B cell (primary cell): Measurements from ENCODE around the gene TPGS2. TPM values are rescaled to one million over a fixed set of nuclear protein-coding genes. Genes with fewer than 3 reads are reported as not detected.

Source experiments
- ATAC-seq: fragments of 200-7000 bp; cut with Tn5 transposase; one replicate; pipeline ENCODE4 v1.10.0; 2021; ENCODE audit warnings: low read depth, mild to moderate bottlenecking, moderate number of reproducible peaks, moderate library complexity
- CTCF ChIA-PET: fragments of 350-600 bp; sonication (Branson Sonifier 250); formaldehyde crosslinking; loops from one replicate; lab custom pipeline; 2021; ENCODE audit warnings: antibody characterized with exemption, inconsistent platforms; lab: Charles Lee
- POLR2A ChIA-PET: fragments of 350-600 bp; sonication (Branson Sonifier 250); formaldehyde crosslinking; loops from one replicate; lab custom pipeline; 2021; ENCODE audit warnings: antibody characterized with exemption; lab: Charles Lee
- DNase-seq: peaks from one replicate; pipeline ENCODE4 v3.0.0; 2013
- H2AFZ ChIP-seq: 2 replicates; pipeline ENCODE4 v1.6.1; 2012; ENCODE audit warnings: mild to moderate bottlenecking, low read depth, low read length; ENCODE audit not compliant: insufficient read depth, poor library complexity, severe bottlenecking
- H3K27ac ChIP-seq, 2 donors: 1 replicate in 1 of 2; 2 replicates in 1 of 2; pipeline ENCODE4 v1.5.1; 2012 to 2013; ENCODE audit warnings: low read length in 2 of 2, mild to moderate bottlenecking in 2 of 2, moderate library complexity in 1 of 2
- H3K27me3 ChIP-seq, 4 experiments: fragments of 200-600 bp in 1 of 4; sonication (generic) in 1 of 4; replicated peaks in 1 of 4; 1 replicate in 2 of 4; 2 replicates in 2 of 4; pipeline versions ENCODE4 v1.6.1 to v1.7.0; 2013 to 2016; ENCODE audit warnings: low read length in 3 of 4, mild to moderate bottlenecking in 2 of 4, mixed read lengths in 1 of 4, moderate library complexity in 1 of 4; ENCODE audit not compliant: insufficient read depth in 4 of 4, control insufficient read depth in 3 of 4; ENCODE audit errors: control extremely low read depth in 1 of 4
- H3K36me3 ChIP-seq, 2 experiments: replicated peaks in 1 of 2; 1 replicate in 1 of 2; 2 replicates in 1 of 2; pipeline versions ENCODE4 v1.6.1 to v1.7.1; 2013; ENCODE audit warnings: low read length in 1 of 2; ENCODE audit not compliant: insufficient read depth in 2 of 2, control insufficient read depth in 1 of 2; ENCODE audit errors: control extremely low read depth in 1 of 2, extremely low read depth in 1 of 2
- H3K4me1 ChIP-seq, 2 donors: fragments of 200-600 bp in 1 of 2; sonication (generic) in 1 of 2; 1 replicate in 1 of 2; 2 replicates in 1 of 2; pipeline versions ENCODE4 v1.5.1 to v1.6.1; 2013 to 2017; ENCODE audit warnings: low read length in 2 of 2; ENCODE audit not compliant: control insufficient read depth in 2 of 2, insufficient read depth in 2 of 2
- H3K4me2 ChIP-seq: replicated peaks from 2 replicates; pipeline ENCODE3; 2012; ENCODE audit warnings: mild to moderate bottlenecking, low read depth, low read length; ENCODE audit not compliant: poor library complexity, severe bottlenecking
- H3K4me3 ChIP-seq, 5 experiments: fragments of 200-600 bp in 1 of 5; sonication (generic) in 1 of 5; 1 replicate in 3 of 5; 2 replicates in 2 of 5; pipeline versions ENCODE4 v1.5.1 to v1.7.0; 2011 to 2016; ENCODE audit warnings: low read length in 4 of 5, mild to moderate bottlenecking in 4 of 5, low read depth in 2 of 5, control low read depth in 1 of 5, moderate library complexity in 1 of 5; ENCODE audit not compliant: insufficient read depth in 1 of 5; ENCODE audit errors: control extremely low read depth in 1 of 5, extremely low read depth in 1 of 5
- H3K79me2 ChIP-seq: fragments of 200-600 bp; sonication (generic); one replicate; pipeline ENCODE4 v1.6.0; 2016; ENCODE audit warnings: low read length; ENCODE audit not compliant: control insufficient read depth, insufficient read depth
- H3K9ac ChIP-seq: fragments of 200-600 bp; sonication (generic); 2 replicates; pipeline ENCODE4 v1.6.1; 2017; ENCODE audit warnings: mild to moderate bottlenecking, low read length, moderate library complexity
- H3K9me3 ChIP-seq, 3 donors: one replicate each; pipeline versions ENCODE4 v1.6.1 to v1.7.1; 2013; ENCODE audit warnings: low read length in 2 of 3; ENCODE audit not compliant: control insufficient read depth in 2 of 3, insufficient read depth in 1 of 3; ENCODE audit errors: control extremely low read depth in 1 of 3
- H4K20me1 ChIP-seq: 2 replicates; pipeline ENCODE4 v1.6.0; 2012; ENCODE audit warnings: mild to moderate bottlenecking, low read length; ENCODE audit not compliant: insufficient read depth, control insufficient read depth, poor library complexity, severe bottlenecking
- H3K27ac Mint-ChIP-seq: one replicate; pipeline ENCODE4 v1.8.0; 2021; ENCODE audit warnings: mixed read lengths
- H3K27me3 Mint-ChIP-seq: one replicate; pipeline ENCODE4 v1.8.0; 2021; ENCODE audit warnings: mixed read lengths
- H3K4me1 Mint-ChIP-seq: one replicate; pipeline ENCODE4 v1.8.0; 2021; ENCODE audit warnings: mixed read lengths
- H3K4me3 Mint-ChIP-seq: one replicate; pipeline ENCODE4 v1.8.0; 2021; ENCODE audit warnings: mixed read lengths
- H3K9me3 Mint-ChIP-seq: one replicate; pipeline ENCODE4 v1.8.0; 2022; ENCODE audit warnings: mixed read lengths; ENCODE audit not compliant: insufficient read depth
- EZH2 ChIP-seq: IDR thresholded peaks from 2 replicates; pipeline ENCODE4 v1.6.1; 2012; ENCODE audit warnings: borderline replicate concordance, low read depth, mild to moderate bottlenecking, moderate library complexity, low read length; ENCODE audit not compliant: insufficient read depth, poor library complexity, severe bottlenecking
- WGBS: methylation state at CpG from one replicate; pipeline ENCODE4 v1.1.5; 2013; ENCODE audit warnings: missing lambda C conversion rate; ENCODE audit not compliant: insufficient coverage; 5-methylcytosine and 5-hydroxymethylcytosine counted together
- intact Hi-C: fragments of 100-400 bp; cut with micrococcal nuclease; formaldehyde crosslinking; loops from one replicate; pipeline ENCODE4 v1.10.0; 2022
- polyA plus RNA-seq: library from polyadenylated mRNA; depleted of rRNA; stranded (reverse); fragments of >200 nt; gene quantifications from 2 replicates; pipeline ENCODE4 v1.2.3, GENCODE V29; 2012
- total RNA-seq, 2 donors: library from RNA; stranded (reverse); fragments of 120-200 nt in 1 of 2; gene quantifications; 1 replicate in 1 of 2; 2 replicates in 1 of 2; pipeline versions ENCODE4 v1.2.3 to v1.2.4, GENCODE V29; 2013 to 2022
- TF ChIP-seq, protein P1 (sequence below): fragments of 200-600 bp; IDR thresholded peaks from one replicate; pipeline ENCODE4 v1.8.0; 2022; ENCODE audit warnings: antibody characterized with exemption, mild to moderate bottlenecking

The TPGS2 gene
- total and polyA plus RNA-seq, 2 donors (not counting 1 experiment from before 2014, with no cell fraction given): 45.2 to 50.9 TPM

DNA sequence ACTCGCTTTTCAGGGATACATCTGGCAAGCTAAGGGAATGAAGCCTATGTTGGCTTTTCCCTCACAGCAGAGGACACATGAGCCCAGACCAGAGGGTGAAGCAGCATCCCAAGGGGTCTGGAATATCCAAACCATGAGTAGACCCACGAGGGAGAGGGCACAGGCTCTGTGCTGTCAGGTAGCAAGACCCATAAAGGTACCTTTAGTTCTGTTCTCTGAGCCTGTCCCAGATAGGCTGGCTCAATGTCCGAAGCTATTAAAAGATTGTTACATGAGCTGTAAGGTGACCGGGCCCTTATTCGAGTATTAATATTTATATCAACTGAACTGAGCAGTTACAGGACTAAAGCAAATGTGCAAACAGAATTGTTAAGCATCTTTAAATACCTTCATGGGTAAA lies 52.2 kb downstream of the TPGS2 start:
- Histone ChIP-seq H4K20me1 (no peaks in the 10 kb centered on the region), H3K36me3 (no peaks in the 10 kb centered on the region), H3K79me2 (no peaks in the 10 kb centered on the region), H3K4me3 (no peak overlapping the region), H3K4me2 (no peak overlapping the region), H3K4me1 (peaks cover 0 to under 1% of the 10 kb centered on the region in 2 donors), H3K27ac (no peak overlapping the region), H2AFZ (no peak overlapping the region), H3K9ac (no peak overlapping the region), H3K27me3 (no peaks in the 10 kb centered on the region), H3K9me3 (peaks cover 0 to 2% (median 0%) of the 10 kb centered on the region in 3 donors)
- peaks cover under 1% of the 10 kb centered on the region for H3K4me1 Mint-ChIP-seq
- H3K9me3 Mint-ChIP-seq: no peaks in the 10 kb centered on the region
- ATAC-seq (no peak), DNase-seq (no peak)
- no peak overlapping the region for H3K27ac Mint-ChIP-seq
- CTCF ChIA-PET: no interaction called here
- POLR2A ChIA-PET: no interaction called here
- intact Hi-C loops: no loop called here
- TF ChIP-seq EZH2: no peak
- TF ChIP-seq, protein P1, sequence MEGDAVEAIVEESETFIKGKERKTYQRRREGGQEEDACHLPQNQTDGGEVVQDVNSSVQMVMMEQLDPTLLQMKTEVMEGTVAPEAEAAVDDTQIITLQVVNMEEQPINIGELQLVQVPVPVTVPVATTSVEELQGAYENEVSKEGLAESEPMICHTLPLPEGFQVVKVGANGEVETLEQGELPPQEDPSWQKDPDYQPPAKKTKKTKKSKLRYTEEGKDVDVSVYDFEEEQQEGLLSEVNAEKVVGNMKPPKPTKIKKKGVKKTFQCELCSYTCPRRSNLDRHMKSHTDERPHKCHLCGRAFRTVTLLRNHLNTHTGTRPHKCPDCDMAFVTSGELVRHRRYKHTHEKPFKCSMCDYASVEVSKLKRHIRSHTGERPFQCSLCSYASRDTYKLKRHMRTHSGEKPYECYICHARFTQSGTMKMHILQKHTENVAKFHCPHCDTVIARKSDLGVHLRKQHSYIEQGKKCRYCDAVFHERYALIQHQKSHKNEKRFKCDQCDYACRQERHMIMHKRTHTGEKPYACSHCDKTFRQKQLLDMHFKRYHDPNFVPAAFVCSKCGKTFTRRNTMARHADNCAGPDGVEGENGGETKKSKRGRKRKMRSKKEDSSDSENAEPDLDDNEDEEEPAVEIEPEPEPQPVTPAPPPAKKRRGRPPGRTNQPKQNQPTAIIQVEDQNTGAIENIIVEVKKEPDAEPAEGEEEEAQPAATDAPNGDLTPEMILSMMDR: no peak
- WGBS: 88% methylated on average over 2 of the region's 5 CpGs
- H3K27me3 Mint-ChIP-seq: no peaks in the 10 kb centered on the region
- no peak overlapping the region for H3K4me3 Mint-ChIP-seq

DNA sequence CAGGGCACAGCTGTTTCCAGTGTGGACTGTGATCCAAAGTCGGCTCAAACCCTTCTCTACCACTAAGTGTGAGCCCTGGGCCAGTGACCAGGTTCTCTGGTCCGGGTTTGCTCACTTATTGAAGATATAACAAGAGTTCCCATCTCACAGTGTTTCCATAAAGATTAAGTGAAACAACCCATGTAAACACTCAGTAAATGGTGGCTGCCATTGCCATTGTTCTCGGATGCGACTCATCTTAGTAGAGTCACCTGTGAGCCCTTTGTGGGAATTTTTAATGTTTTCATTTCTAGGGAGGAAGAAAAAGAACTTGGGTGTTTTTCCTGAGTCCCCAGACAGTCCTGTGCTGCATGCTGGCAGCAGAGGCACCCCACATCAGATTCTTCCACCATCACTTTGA lies 53.4 kb downstream of the TPGS2 start:
- TF ChIP-seq EZH2: no peak
- no peaks in the 10 kb centered on the region for H4K20me1 ChIP-seq
- no peaks in the 10 kb centered on the region for H3K27me3 ChIP-seq
- no peak overlapping the region for H3K4me2 ChIP-seq
- ATAC-seq (no peak), DNase-seq (no peak)
- H3K4me1 ChIP-seq: peaks cover 6 to 8% of the 10 kb centered on the region in 2 donors
- Mint-ChIP-seq H3K9me3 (no peaks in the 10 kb centered on the region), H3K27ac (no peak overlapping the region), H3K4me1 (peaks cover 10% of the 10 kb centered on the region), H3K27me3 (no peaks in the 10 kb centered on the region), H3K4me3 (no peak overlapping the region)
- H3K79me2 ChIP-seq: no peaks in the 10 kb centered on the region
- CTCF ChIA-PET: no interaction called here
- intact Hi-C loops: no loop called here
- H3K27ac ChIP-seq: no peak overlapping the region
- POLR2A ChIA-PET: no interaction called here
- H3K36me3 ChIP-seq: no peaks in the 10 kb centered on the region
- no peak overlapping the region for H3K4me3 ChIP-seq
- no peak overlapping the region for H3K9ac ChIP-seq
- WGBS: no CpG with 5 or more reads among the region's 4 CpGs
- no peak overlapping the region for H2AFZ ChIP-seq
- H3K9me3 ChIP-seq: peaks cover 0 to 4% (median 0%) of the 10 kb centered on the region in 3 donors
